Fibroblast of gingiva (primary cell): ENCODE results near the gene UFM1.
"Not testable (repeated sequence)": the region's sequence is repeated elsewhere in the genome, so short reads cannot be mapped to it uniquely, and the experiment has no call there.

Source experiments
- DNase-seq: peaks from one replicate; pipeline ENCODE4 v3.0.0-alpha.2; 2011; ENCODE audit warnings: low read depth

Gene UFM1

GRCh38 chr13:38349390-38350113 is at the start of gene UFM1:
Gene UFM1 (plus strand): TSS chr13:38349851. CDS start chr13:38349920, 69 bp downstream.
- peak; percentile 96 for DNase-seq

DNA sequence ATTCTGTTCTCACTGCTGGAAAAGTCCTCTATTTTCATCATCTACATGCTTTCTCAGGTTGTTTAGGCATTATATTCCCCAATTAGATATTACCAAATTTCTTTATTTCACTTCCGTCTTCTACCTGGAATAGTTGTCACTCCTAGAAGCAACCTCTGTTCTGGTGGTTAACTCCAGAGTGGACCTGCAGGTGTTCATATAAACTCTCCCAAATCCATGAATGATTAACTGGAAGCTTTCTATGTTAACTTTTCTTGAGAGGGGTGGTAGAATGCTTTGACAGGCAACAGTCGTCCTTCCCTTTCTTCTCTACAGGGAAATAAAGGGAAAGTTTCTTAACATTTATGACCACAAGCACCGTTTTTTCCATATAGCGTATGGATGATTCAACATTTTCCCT is 48.4 kb upstream of the UFM1 start:
- no peak for DNase-seq

DNA sequence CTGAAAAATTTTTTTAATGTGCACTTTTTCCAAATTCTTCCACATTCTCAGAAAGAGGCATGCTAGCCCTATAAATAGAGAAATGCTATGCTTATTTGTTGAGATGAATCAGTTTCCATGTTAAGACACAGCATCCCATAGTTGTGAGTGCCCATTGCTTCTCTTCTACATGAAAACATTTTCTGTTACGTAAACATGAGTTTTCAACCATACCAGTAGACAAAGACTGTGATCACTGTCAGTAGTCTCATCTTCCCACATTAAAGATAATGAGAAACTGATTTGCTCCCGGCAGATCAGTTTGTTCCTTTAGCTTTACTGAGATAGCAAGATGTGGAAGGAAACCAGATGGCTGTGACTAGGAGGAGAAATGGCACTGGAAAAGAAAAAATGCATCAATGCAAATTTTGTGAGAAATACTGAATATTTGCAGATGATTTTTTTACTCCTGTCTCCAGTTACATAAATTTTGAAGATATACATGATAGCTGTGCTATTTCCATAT is 45.8 kb upstream of the UFM1 start:
- DNase-seq: no peak

- no peak for DNase-seq
Observed at GRCh38 chr13:38308736-38309135, 40.9 kb upstream of the UFM1 start.

DNA sequence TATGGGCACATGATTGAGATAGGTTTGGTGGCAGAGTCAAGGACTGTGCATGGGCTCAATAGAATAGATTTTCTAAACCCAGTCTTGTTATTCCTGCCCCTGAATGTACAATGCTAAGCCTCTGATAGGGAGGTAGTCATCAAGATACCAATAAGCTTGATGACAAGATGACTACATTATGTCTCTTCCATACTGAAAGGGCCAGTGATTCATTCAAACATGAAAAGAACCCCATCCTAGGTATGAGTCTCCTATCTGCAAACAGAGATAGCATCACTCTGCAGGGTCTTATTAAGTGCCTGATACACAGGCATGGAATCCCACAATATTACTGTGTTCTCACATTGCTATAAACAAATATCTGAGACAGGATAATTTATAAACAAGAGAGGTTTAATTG is 40.3 kb upstream of the UFM1 start:
- DNase-seq: no peak

DNA sequence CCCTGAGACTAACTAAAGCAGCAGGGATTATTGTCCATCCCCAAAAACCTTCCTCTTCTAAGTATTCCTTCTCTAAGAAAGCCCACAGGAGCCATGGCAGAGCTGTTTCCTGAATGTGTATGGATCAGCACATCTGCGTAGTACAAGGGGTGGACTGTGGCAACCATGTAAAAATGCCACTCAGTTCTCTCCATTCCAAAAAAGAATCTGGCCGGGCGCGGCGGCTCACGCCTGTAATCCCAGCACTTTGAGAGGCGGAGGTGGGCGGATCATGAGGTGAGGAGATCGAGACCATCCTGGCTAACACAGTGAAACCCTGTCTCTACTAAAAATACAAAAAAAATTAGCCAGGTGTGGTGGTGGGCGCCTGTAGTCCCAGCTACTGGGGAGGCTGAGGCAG is 38.5 kb upstream of the UFM1 start:
- DNase-seq: not testable (repeated sequence)

- DNase-seq: no peak
Observed at GRCh38 chr13:38316129-38316528, 33.5 kb upstream of the UFM1 start.

DNA sequence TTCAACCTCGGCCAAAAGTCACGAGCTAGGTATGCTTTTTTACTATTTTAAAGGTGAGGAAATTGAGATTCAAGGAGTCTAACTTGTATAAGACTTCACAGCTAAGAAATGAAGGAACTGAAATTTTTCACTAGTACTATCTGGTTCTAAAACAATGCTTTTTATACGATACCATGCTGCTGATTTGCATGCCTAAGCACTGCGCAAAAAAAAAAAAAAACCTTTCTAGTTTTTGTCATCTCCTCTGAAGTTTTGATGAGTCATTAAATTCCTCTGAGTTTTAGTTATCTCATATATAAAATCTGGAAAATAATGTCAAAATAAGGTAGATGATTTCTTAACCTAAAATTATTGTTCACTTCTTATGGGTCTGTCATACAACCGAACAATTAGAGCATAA is 28.0 kb upstream of the UFM1 start:
- no peak for DNase-seq

- DNase-seq: no peak
Observed at GRCh38 chr13:38325426-38325825, 24.2 kb upstream of the UFM1 start.

DNA sequence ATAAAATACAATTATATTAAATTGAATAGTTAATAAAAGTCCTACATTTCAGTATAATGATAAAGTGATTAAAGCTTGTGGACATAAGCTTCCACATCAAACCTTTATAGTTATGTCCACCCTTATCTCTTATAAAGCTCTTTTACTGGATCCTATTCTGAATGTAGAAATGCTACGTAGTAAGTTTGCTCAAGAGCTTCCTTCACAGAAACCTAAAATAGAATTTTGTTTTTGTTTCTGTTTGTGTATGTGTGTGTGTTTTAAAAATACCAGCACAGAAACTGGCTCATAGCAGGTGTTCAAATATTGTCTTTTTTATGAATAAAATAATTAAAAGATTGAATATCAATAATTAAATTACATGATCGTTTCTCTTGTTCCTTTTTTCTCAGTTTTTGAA is 21.0 kb upstream of the UFM1 start:
- DNase-seq: no peak

- DNase-seq: no peak
Observed at GRCh38 chr13:38334845-38335244, 14.8 kb upstream of the UFM1 start.

DNA sequence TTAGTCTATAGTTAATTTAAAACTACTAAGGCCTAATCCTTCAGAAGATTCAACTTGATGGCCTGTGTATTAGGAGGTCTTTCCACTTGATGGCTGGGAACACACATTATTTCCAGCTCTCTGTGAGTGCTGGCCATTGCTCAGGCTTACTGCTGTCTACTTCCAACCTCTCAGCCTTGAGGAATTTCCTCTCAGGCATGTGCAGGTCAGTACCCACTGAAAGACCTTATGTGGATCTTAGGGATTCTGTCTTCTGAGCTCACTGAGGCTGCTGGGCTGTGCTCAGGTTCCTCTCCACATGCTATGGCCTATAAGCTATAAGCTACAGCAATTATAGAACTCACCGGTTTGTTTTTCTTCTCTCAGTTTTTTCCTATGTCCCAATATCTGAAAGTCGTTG is 11.6 kb upstream of the UFM1 start:
- DNase-seq: no peak

GRCh38 chr13:38340624-38341023 is 9.0 kb upstream of the UFM1 start:
- DNase-seq: no peak

- no peak for DNase-seq
Observed at GRCh38 chr13:38341149-38341692, 8.4 kb upstream of the UFM1 start.

DNA sequence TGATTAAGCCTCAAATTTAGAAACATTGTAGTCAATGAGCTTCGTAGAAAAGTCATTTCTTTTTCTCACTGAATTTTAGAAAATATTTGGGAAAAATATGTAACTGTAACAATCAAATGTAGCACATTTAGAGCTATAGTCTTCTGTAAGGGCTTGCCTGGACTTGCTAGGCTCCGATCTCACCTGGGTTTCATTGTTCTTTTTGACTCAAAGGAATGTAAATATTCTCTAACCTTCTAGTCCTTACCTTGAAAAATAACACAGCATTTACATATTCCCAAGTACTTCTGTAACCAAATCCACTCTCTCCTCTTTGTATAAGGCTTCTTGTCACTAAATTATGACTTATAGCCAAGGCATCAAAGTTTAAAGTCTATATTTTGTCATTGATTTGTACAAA is 2.9 kb upstream of the UFM1 start:
- no peak for DNase-seq

GRCh38 chr13:38348861-38349389 is 726 bp upstream of the UFM1 start:
- DNase-seq: no peak

GRCh38 chr13:38350114-38350617 is 515 bp downstream of the UFM1 start:
- DNase-seq: peak; percentile 43

- DNase-seq: no peak
Observed at GRCh38 chr13:38355595-38356119, 6.0 kb downstream of the UFM1 start.

DNA sequence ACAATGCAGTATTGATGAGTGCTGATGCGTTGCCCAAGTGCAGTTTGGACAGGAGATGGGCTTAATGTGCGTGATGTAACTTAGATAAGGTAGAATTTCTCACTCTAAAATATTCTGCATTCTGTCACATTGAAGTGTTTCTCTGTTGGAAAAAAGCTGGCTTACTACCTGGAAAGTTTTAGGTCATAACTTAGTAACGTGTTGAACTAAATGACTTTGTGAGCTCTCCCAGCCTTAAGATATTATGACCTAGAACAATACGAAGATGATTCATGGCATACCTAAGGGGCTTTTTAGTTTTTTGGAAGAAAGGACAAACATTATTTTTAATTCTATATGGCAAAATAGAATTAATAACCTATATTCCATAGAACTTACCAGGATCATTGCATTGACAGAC is 9.0 kb downstream of the UFM1 start:
- DNase-seq: no peak

DNA sequence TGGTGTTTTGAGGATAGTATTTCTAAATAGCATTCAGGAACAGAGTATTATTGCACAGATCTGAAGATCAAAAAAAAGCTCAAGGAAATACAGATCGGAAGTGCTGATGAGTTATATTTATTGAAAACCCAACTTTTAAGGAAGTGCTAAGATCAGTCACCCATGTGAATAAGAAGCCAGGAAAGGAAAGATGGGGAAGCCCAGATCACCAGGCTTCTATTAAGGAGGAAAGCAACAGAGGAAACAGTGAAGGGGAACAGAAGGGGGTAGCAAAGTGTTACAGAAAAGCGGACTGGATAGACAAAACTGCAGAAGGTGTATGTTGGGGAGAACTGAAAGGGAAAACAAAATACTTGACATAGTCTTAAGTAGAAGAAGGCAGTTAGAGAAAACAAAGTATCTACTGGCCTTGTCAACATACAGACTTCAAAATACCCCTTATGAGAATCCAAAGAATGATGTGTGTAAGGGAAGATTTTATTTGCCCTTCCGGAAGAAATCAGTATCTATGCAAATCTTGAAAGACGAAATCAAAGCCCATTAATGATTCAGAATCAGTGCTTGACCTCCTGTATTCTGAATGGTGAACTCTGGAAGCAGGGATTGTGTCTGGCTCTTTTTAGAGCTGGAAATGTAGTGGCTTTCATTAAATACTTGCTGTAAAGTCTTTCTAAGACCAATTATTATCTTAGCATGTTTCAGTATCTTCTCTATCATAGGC is 12.1 kb downstream of the UFM1 start:
- DNase-seq: no peak

DNA sequence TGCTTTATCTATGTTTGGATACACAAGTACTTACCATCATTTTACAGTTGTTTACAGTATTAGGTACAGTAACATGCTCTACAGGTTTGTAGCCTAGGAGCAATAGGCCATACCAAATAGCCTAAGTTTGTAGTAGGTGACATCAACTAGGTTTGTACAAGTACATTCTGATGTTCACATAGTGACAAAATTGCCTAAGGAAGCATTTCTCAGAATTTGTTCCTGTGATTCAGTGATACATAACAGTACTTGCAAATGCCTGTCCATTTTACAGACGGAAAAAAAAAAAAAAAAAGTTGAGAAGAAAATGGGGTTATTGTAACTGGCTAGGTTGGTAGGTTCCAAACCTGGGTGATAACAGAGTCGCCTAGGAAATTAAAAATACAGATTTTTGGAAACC is 13.6 kb downstream of the UFM1 start:
- DNase-seq: no peak

GRCh38 chr13:38363746-38364145 is 14.1 kb downstream of the UFM1 start:
- DNase-seq: not testable (repeated sequence)

DNA sequence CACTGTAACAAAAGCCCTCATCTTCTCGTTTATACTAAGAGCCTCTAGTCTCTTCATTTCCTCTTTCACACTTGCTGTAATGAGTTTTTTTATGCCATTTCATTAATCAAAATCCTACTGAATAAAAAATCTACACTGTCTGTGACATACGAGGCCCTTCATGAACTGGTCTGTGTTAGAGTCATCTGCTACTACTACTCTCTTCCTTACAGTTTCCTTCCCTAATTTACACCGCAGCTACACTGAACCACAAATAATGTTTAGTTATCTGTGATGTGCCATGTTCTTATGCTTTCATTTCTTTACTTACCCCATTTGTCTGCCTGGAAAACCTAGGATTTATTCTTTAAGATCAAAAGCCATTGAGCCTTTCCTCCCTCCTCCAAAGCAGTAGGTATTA is 16.0 kb downstream of the UFM1 start:
- no peak for DNase-seq
